GM23248 (cell line): Measurements from ENCODE around the gene RNASE11. TPM values are rescaled to one million over a fixed set of nuclear protein-coding genes. Genes with fewer than 3 reads are reported as not detected.
"Not testable (repeated sequence)": the region's sequence is repeated elsewhere in the genome, so short reads cannot be mapped to it uniquely, and the experiment has no call there.

Experiments used
- DNase-seq: peaks from one replicate; pipeline ENCODE4 v3.0.0-alpha.2; 2015
- H2AFZ ChIP-seq: fragments of 200-600 bp; sonication (generic); 2 replicates; pipeline ENCODE4 v1.6.1; 2016; ENCODE audit warnings: antibody characterized with exemption
- H3F3A ChIP-seq: fragments of 200-600 bp; sonication (generic); 2 replicates; pipeline ENCODE4 v1.6.1; 2016; ENCODE audit warnings: mild to moderate bottlenecking, antibody characterized with exemption, mixed run types; ENCODE audit not compliant: insufficient read depth
- H3K27ac ChIP-seq: fragments of 200-600 bp; sonication (generic); 2 replicates; pipeline ENCODE4 v1.5.1; 2016; ENCODE audit warnings: mild to moderate bottlenecking
- H3K27me3 ChIP-seq: fragments of 200-600 bp; sonication (generic); replicated peaks from 2 replicates; pipeline ENCODE4 v1.6.1; 2016; ENCODE audit warnings: mild to moderate bottlenecking; ENCODE audit not compliant: insufficient read depth
- H3K36me3 ChIP-seq: fragments of 200-600 bp; sonication (generic); 2 replicates; pipeline ENCODE4 v1.6.1; 2016; ENCODE audit warnings: low read depth, mild to moderate bottlenecking
- H3K4me1 ChIP-seq: fragments of 200-600 bp; sonication (generic); 2 replicates; pipeline ENCODE4 v1.6.1; 2016; ENCODE audit warnings: mild to moderate bottlenecking; ENCODE audit not compliant: insufficient read depth
- H3K4me2 ChIP-seq: fragments of 200-600 bp; sonication (generic); one replicate; pipeline ENCODE4 v1.6.1; 2016; ENCODE audit warnings: mild to moderate bottlenecking; ENCODE audit not compliant: unreplicated experiment
- H3K4me3 ChIP-seq: fragments of 200-600 bp; sonication (generic); 2 replicates; pipeline ENCODE4 v1.5.1; 2016; ENCODE audit warnings: mild to moderate bottlenecking
- H3K79me2 ChIP-seq: fragments of 200-600 bp; sonication (generic); 2 replicates; pipeline ENCODE4 v1.6.1; 2016; ENCODE audit warnings: mild to moderate bottlenecking; ENCODE audit not compliant: insufficient read depth
- H3K9ac ChIP-seq: fragments of 200-600 bp; sonication (generic); 2 replicates; pipeline ENCODE4 v1.6.1; 2016; ENCODE audit warnings: mild to moderate bottlenecking
- H3K9me2 ChIP-seq: fragments of 200-600 bp; sonication (generic); 2 replicates; pipeline ENCODE4 v1.6.1; 2016; ENCODE audit warnings: mixed run types, mild to moderate bottlenecking, moderate library complexity; ENCODE audit not compliant: insufficient read depth
- H3K9me3 ChIP-seq: fragments of 200-600 bp; sonication (generic); one replicate; pipeline ENCODE4 v1.6.1; 2017; ENCODE audit warnings: low read depth
- H4K20me1 ChIP-seq: fragments of 200-600 bp; sonication (generic); 2 replicates; pipeline ENCODE4 v1.6.0; 2016; ENCODE audit not compliant: insufficient read depth
- EZH2 ChIP-seq: fragments of 200-600 bp; sonication (generic); IDR thresholded peaks from 2 replicates; pipeline ENCODE4 v1.6.1; 2018; ENCODE audit warnings: antibody characterized with exemption, mild to moderate bottlenecking; ENCODE audit not compliant: insufficient read depth, poor library complexity, severe bottlenecking
- EZH2phosphoT487 ChIP-seq: fragments of 200-600 bp; sonication (generic); IDR thresholded peaks from 2 replicates; pipeline ENCODE4 v1.6.1; 2018; ENCODE audit warnings: antibody characterized with exemption, moderate library complexity, mild to moderate bottlenecking, low read depth; ENCODE audit not compliant: insufficient read depth
- WGBS, 2 experiments: methylation state at CpG; one replicate each; pipeline ENCODE4 v1.1.6; 2015 to 2017; ENCODE audit warnings: low lambda C conversion rate in 2 of 2, low coverage in 1 of 2; ENCODE audit errors: missing lambda C conversion rate in 2 of 2; 5-methylcytosine and 5-hydroxymethylcytosine counted together
- in situ Hi-C: fragments of 300-500 bp; cut with MboI; formaldehyde crosslinking; loops from 2 replicates; pipeline ENCODE4 v1.15.0; 2020
- polyA plus RNA-seq: library from polyadenylated mRNA; unstranded; fragments of >200 nt; fragmentation: Nextera tagmentation; extraction: Ambion mirVana; gene quantifications from 2 replicates; pipeline ENCODE4 v1.2.1, GENCODE V29; 2016
- total RNA-seq: library from RNA; depleted of rRNA; stranded (reverse); fragments of >200 nt; shearing (Covaris generic); gene quantifications from 2 replicates; pipeline ENCODE4 v1.2.3, GENCODE V29; 2014

The RNASE11 gene
- total and polyA plus RNA-seq, 2 experiments from 2014 or later = not detected

DNA sequence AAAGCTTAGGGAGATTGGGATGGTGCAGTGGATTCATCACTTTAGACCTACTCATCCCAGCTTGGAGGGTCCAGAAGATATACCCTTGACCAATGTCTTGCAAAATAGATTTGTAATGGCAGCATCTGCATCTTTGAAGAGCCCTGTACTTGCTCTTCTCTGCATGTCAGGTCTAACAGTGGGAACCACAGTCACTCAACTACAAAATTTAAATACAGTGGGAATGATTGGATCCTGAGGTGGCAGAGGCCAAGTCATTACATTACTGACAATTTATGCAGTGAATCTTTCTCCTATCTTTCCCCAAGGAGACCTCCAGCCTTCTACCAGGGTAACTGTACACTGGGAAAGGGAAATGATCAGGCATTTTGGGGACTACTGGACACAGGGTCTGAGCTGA is 18.7 kb downstream of the RNASE11 start:
- H2AFZ ChIP-seq = no peak overlapping the region
- no peaks in the 10 kb centered on the region for H3K36me3 ChIP-seq
- H3K4me2 ChIP-seq = no peak overlapping the region
- no peak overlapping the region for H3K27ac ChIP-seq
- no peak for TF ChIP-seq EZH2phosphoT487
- TF ChIP-seq EZH2 = no peak
- H3K79me2 ChIP-seq = no peaks in the 10 kb centered on the region
- 0 out of 2 replicates have a peak, but pooled peaks cover 4% of the 10 kb centered on the region for H3K27me3 ChIP-seq
- no peaks in the 10 kb centered on the region for H3K4me1 ChIP-seq
- H3K9ac ChIP-seq = no peak overlapping the region
- H3K4me3 ChIP-seq = no peak overlapping the region
- no peaks in the 10 kb centered on the region for H3K9me3 ChIP-seq
- H3K9me2 ChIP-seq = no peaks in the 10 kb centered on the region
- DNase-seq = no peak
- in situ Hi-C loops = no loop called here
- no peaks in the 10 kb centered on the region for H4K20me1 ChIP-seq
- no peaks in the 10 kb centered on the region for H3F3A ChIP-seq

DNA sequence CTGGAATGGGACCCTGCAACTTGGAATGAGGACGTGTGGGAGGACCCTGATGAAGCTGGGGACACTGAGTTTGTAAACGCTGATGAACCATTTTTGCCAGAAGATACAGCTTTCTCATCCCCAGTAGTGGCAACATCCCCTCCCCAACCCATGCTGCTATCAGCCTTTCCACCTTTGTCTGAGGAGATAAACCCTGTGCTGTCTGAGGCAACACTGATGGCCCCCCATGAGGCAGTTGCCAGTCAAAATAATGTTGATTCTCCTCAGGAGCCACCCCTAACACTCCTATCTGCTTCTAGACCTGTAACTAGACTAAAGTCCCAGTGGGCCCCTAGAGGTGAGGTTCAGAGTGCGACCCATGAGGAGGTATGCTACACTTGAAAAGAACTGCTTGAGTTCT is 19.4 kb downstream of the RNASE11 start:
- Histone ChIP-seq H3K9me2 (no peaks in the 10 kb centered on the region), H3K79me2 (no peaks in the 10 kb centered on the region)
- in situ Hi-C loops = no loop called here

DNA sequence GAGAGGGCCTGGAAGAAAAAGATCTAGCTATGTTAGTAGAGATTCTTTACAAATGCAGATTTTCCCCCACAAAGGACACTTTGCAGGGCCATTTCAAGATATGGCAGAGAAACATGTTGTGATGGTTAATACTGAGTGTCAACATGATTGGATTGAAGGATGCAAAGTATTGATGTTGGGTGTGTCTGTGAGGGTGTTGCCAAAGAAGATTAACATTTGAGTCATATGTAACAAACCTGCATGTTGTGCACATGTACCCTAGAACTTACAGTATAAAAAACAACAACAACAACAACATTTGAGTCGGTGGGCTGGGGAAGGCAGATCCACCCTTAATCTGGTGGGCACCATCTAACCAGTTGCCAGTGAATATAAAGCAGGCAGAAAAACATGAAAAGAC is 20.6 kb downstream of the RNASE11 start:
- H3K9ac ChIP-seq, H2AFZ ChIP-seq, in situ Hi-C loops, DNase-seq, H3K36me3 ChIP-seq, H3K27me3 ChIP-seq, H3F3A ChIP-seq, H3K4me1 ChIP-seq, H3K4me3 ChIP-seq, H3K79me2 ChIP-seq, H3K9me3 ChIP-seq, H4K20me1 ChIP-seq, H3K4me2 ChIP-seq, H3K9me2 ChIP-seq, H3K27ac ChIP-seq: not testable (repeated sequence)
- 0 to 25% methylated on average over 1 of the region's 1 CpG for WGBS, 2 experiments

More for the DNA sequence above, 19.4 kb downstream of the RNASE11 start:
- Histone ChIP-seq H3K36me3 (no peaks in the 10 kb centered on the region), H3K4me3 (no peak overlapping the region), H3K4me2 (no peak overlapping the region), H3F3A (no peaks in the 10 kb centered on the region), H3K9me3 (no peaks in the 10 kb centered on the region), H3K27me3 (0 out of 2 replicates have a peak, but pooled peaks cover 4% of the 10 kb centered on the region), H3K4me1 (no peaks in the 10 kb centered on the region), H3K27ac (no peak overlapping the region), H4K20me1 (no peaks in the 10 kb centered on the region), H2AFZ (no peak overlapping the region), H3K9ac (no peak overlapping the region)
- 6 to 10% methylated on average over 3 of the region's 3 CpGs for WGBS, 2 experiments
- no peak for DNase-seq
- TF ChIP-seq EZH2phosphoT487 (no peak), EZH2 (no peak)

DNA sequence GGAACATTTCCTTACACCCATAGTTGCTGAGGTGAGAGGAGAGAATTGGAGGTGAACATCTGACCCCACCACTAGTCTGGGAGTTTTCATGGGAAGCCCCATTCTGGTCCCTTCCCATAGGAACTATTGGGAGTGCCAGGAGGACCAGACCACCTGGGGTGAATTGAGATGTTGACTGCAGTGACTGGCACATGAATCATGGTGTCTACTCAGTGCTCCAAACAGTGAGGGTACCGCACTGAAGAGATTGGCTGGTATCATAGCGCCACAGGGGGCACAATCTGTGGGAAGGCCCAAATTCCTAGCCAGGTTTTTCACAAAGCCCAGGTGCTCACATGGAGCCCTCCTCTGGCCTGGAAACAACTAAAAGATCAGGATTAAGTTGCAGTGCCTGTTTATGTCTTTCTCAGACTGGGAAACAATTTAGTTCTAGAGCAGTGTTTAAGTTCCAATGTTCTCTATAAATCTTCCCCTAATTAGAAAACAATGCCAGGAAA is 23.3 kb downstream of the RNASE11 start:
- Histone ChIP-seq H3K9me3 (no peaks in the 10 kb centered on the region), H3K4me3 (no peak overlapping the region), H3K27ac (no peak overlapping the region), H3F3A (no peaks in the 10 kb centered on the region), H3K79me2 (no peaks in the 10 kb centered on the region), H3K36me3 (no peaks in the 10 kb centered on the region), H3K4me1 (no peaks in the 10 kb centered on the region), H3K9me2 (no peaks in the 10 kb centered on the region; the same call in 1 of the 2 replicates), H3K4me2 (no peak overlapping the region), H3K9ac (no peak overlapping the region), H3K27me3 (0 out of 2 replicates have a peak, but pooled peaks cover 4% of the 10 kb centered on the region), H4K20me1 (no peaks in the 10 kb centered on the region), H2AFZ (no peak overlapping the region)
- TF ChIP-seq EZH2phosphoT487 (no peak), EZH2 (no peak)
- no peak for DNase-seq
- 69 to 74% methylated on average over 2 of the region's 2 CpGs for WGBS, 2 experiments
- in situ Hi-C loops = no loop called here

DNA sequence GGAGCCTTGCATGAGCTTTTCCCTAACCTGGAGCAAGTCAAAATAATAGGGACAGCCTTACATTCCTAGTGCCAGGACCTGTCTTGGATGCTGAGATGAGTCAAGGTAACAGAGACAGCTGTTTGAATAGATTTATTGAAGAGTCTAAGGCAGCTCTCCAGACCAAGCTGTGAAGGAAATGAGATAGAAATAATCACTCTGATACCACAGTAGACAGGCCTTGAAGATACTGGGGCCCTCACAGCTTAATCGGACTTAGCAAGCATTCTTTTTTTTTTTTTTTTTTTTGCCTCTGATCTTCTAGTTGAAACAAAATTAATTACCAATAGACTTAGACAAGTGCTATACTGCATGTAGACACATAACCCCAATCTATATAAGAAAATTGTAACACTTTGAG is 23.8 kb downstream of the RNASE11 start:
- no peak overlapping the region for H2AFZ ChIP-seq
- no peaks in the 10 kb centered on the region for H3K36me3 ChIP-seq
- no peak for DNase-seq
- H3K9ac ChIP-seq = no peak overlapping the region
- no peak for TF ChIP-seq EZH2phosphoT487
- TF ChIP-seq EZH2 = no peak
- 0 out of 2 replicates have a peak, but pooled peaks cover 4% of the 10 kb centered on the region for H3K27me3 ChIP-seq
- no peaks in the 10 kb centered on the region for H4K20me1 ChIP-seq
- H3K4me3 ChIP-seq = no peak overlapping the region
- H3K79me2 ChIP-seq = no peaks in the 10 kb centered on the region
- H3F3A ChIP-seq = no peaks in the 10 kb centered on the region
- WGBS, 2 experiments = 0% methylated on average over 1 of the region's 1 CpG
- H3K4me2 ChIP-seq = no peak overlapping the region
- no peak overlapping the region for H3K27ac ChIP-seq
- H3K9me3 ChIP-seq = no peaks in the 10 kb centered on the region
- no peaks in the 10 kb centered on the region for H3K4me1 ChIP-seq
- H3K9me2 ChIP-seq = no peaks in the 10 kb centered on the region; the same call in 1 of the 2 replicates
- in situ Hi-C loops = no loop called here
